Hematopoietic multipotent progenitor cell treated with erythropoietin and hydrocortisone succinate and interleukin-3 and kit ligand, for 6 days (in vitro differentiated cells): ENCODE measurements around the gene ZNF425.
"Not testable (repeated sequence)": the region's sequence is repeated elsewhere in the genome, so short reads cannot be mapped to it uniquely, and the experiment has no call there.

Source experiments
- DNase-seq: peaks from one replicate; pipeline ENCODE4 v3.0.0-alpha.2; 2015

Gene ZNF425

GRCh38 chr7:149125863-149126661 is at the start of gene ZNF425:
TSS of gene ZNF425 (minus strand) at chr7:149126324. CDS start at chr7:149126213, 111 bp downstream.
- peak; percentile 95 for DNase-seq

- DNase-seq = no peak
These were observed 49.0 kb upstream of the ZNF425 start for GRCh38 chr7:149175150-149175549.

- DNase-seq = no peak
These were observed 46.4 kb upstream of the ZNF425 start for GRCh38 chr7:149172534-149172920.

- DNase-seq = no peak
These were observed 45.9 kb upstream of the ZNF425 start for GRCh38 chr7:149171892-149172533.

GRCh38 chr7:149166630-149167352 is 40.7 kb upstream of the ZNF425 start:
- no peak for DNase-seq

- DNase-seq = no peak
These were observed 40.0 kb upstream of the ZNF425 start for GRCh38 chr7:149166142-149166541.

GRCh38 chr7:149161241-149161848 is 35.2 kb upstream of the ZNF425 start:
- no peak for DNase-seq

- DNase-seq = no peak
These were observed 30.8 kb upstream of the ZNF425 start for GRCh38 chr7:149156898-149157297.

GRCh38 chr7:149154056-149154455 is 27.9 kb upstream of the ZNF425 start:
- no peak for DNase-seq

- no peak for DNase-seq
These were observed 27.2 kb upstream of the ZNF425 start for GRCh38 chr7:149153346-149153745.

- DNase-seq = no peak
These were observed 24.9 kb upstream of the ZNF425 start for GRCh38 chr7:149150981-149151380.

GRCh38 chr7:149147752-149148653 is 21.9 kb upstream of the ZNF425 start:
- peak; percentile 66 for DNase-seq

GRCh38 chr7:149147072-149147751 is 21.1 kb upstream of the ZNF425 start, which contains the start of gene ZNF398:
TSS of gene ZNF398 (plus strand) at chr7:149147453. CDS start at chr7:149147743, 290 bp downstream.
- peak; percentile 90 for DNase-seq

- DNase-seq = peak; percentile 63
These were observed 19.1 kb upstream of the ZNF425 start for GRCh38 chr7:149145031-149145845.

- DNase-seq = not testable (repeated sequence)
These were observed 18.4 kb upstream of the ZNF425 start for GRCh38 chr7:149144436-149144922.

GRCh38 chr7:149141893-149142292 is 15.8 kb upstream of the ZNF425 start:
- no peak for DNase-seq

GRCh38 chr7:149140831-149141230 is 14.7 kb upstream of the ZNF425 start:
- no peak for DNase-seq

GRCh38 chr7:149136118-149136517 is 10.0 kb upstream of the ZNF425 start:
- DNase-seq = no peak

- peak; percentile 58 for DNase-seq
These were observed 7.0 kb upstream of the ZNF425 start for GRCh38 chr7:149133028-149133710.
